B cell (primary cell): Measurements from ENCODE around the gene INF2.

Source experiments
- EZH2 ChIP-seq: IDR thresholded peaks from 2 replicates; pipeline ENCODE4 v1.6.1; 2012; ENCODE audit warnings: borderline replicate concordance, low read depth, mild to moderate bottlenecking, moderate library complexity, low read length; ENCODE audit not compliant: insufficient read depth, poor library complexity, severe bottlenecking
- TF ChIP-seq, protein P1 (sequence below): fragments of 200-600 bp; IDR thresholded peaks from one replicate; pipeline ENCODE4 v1.8.0; 2022; ENCODE audit warnings: antibody characterized with exemption, mild to moderate bottlenecking

DNA sequence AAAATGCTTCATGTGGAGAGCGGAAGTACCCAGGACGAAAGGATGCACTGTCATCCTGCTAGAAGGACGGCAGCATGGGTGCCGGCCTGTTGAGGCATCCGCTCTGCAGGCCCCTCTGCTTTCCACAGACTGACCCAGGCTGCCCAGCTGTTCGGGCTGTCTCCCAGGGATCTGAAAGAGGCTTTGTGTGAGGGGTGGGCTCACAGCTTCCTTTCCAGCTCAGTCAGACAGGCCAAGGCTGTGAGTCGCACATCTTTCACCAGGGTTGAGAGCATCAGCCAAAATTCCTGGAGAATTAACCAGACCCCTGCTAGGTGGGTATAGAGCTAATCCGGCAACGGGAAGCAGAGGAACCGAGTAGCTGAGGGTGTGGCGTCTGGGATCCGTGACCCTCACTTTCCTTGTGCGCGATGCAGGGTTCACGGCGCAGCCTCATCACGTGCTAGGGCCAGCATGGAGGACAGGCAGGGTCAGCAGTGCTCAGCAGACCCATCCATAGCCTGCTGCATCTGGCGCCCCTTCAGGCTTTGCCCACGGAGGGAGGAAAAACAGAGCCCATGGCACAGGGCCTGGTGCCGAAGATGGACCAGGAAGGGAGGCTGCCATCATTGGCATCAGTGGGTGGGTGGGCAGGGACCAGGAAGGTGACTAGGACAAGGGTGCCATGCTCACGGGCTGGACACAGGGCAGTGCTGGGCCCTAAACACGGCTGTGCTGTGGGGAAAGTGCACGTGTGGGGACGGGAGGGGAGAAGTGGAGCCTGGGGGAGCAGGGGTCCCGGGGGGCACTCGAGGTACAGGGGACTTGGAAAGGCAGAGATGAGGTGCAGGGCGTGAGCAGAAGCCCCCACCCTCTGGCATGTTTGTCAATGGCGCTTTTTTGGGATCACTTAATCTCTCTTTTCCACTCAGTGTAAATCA, 54.3 kb downstream of the INF2 start:
- TF ChIP-seq, protein P1, sequence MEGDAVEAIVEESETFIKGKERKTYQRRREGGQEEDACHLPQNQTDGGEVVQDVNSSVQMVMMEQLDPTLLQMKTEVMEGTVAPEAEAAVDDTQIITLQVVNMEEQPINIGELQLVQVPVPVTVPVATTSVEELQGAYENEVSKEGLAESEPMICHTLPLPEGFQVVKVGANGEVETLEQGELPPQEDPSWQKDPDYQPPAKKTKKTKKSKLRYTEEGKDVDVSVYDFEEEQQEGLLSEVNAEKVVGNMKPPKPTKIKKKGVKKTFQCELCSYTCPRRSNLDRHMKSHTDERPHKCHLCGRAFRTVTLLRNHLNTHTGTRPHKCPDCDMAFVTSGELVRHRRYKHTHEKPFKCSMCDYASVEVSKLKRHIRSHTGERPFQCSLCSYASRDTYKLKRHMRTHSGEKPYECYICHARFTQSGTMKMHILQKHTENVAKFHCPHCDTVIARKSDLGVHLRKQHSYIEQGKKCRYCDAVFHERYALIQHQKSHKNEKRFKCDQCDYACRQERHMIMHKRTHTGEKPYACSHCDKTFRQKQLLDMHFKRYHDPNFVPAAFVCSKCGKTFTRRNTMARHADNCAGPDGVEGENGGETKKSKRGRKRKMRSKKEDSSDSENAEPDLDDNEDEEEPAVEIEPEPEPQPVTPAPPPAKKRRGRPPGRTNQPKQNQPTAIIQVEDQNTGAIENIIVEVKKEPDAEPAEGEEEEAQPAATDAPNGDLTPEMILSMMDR, result no peak
- no peak for TF ChIP-seq EZH2
